Panc1 (cell line): Measurements from ENCODE around the gene FERMT3. TPM values are rescaled to one million over a fixed set of nuclear protein-coding genes. Genes with fewer than 3 reads are reported as not detected.

Experiments
- ATAC-seq: fragments of 200-7000 bp; cut with Tn5 transposase; 2 replicates; pipeline ENCODE4 v1.9.1; 2020; ENCODE audit warnings: mild to moderate bottlenecking, moderate library complexity
- BruUV-seq: library from RNA; stranded (reverse); fragments of 400-500 nt; replicated peaks from 2 replicates; lab custom pipeline; 2021; lab: Mats Ljungman, UMichigan
- CTCF ChIA-PET: fragments of 300-600 bp; sonication (Branson Sonifier 250); formaldehyde crosslinking; loops from one replicate; lab custom pipeline; 2022; ENCODE audit warnings: antibody characterized with exemption; lab: Charles Lee
- POLR2A ChIA-PET: fragments of 300-600 bp; sonication (Branson Sonifier 250); formaldehyde crosslinking; loops from one replicate; lab custom pipeline; 2022; ENCODE audit warnings: antibody characterized with exemption; lab: Charles Lee
- DNase-seq: peaks from one replicate; pipeline ENCODE4 v3.0.0-alpha.2; 2010; ENCODE audit warnings: low read depth, low spot score
- H3K27ac ChIP-seq: 2 replicates; pipeline ENCODE4 v1.5.1; 2011; ENCODE audit warnings: mild to moderate bottlenecking, low read length, inconsistent platforms
- H3K27me3 ChIP-seq: fragments of 200-500 bp; sonication (Bioruptor generic); 2 replicates; pipeline ENCODE4 v1.6.0; 2014; ENCODE audit warnings: low read length, inconsistent platforms; ENCODE audit not compliant: control insufficient read depth, insufficient read depth
- H3K36me3 ChIP-seq: fragments of 200-500 bp; sonication (Bioruptor generic); 2 replicates; pipeline ENCODE4 v1.5.1; 2014; ENCODE audit warnings: inconsistent platforms, mild to moderate bottlenecking, low read length, moderate library complexity; ENCODE audit not compliant: control insufficient read depth, insufficient read depth
- H3K4me1 ChIP-seq: 2 replicates; pipeline ENCODE4 v1.5.1; 2011; ENCODE audit warnings: inconsistent platforms, mild to moderate bottlenecking, low read length, moderate library complexity; ENCODE audit not compliant: control insufficient read depth, insufficient read depth
- H3K4me3 ChIP-seq, 2 experiments: 2 replicates each; pipeline ENCODE4 v1.5.1; 2011 to 2012; ENCODE audit warnings: low read depth in 2 of 2, low read length in 2 of 2, mild to moderate bottlenecking in 2 of 2, inconsistent platforms in 1 of 2, moderate library complexity in 1 of 2
- H3K9me3 ChIP-seq: fragments of 200-500 bp; sonication (Bioruptor generic); 2 replicates; pipeline ENCODE4 v1.5.1; 2014; ENCODE audit warnings: low read depth, mild to moderate bottlenecking, inconsistent platforms, low read length, moderate library complexity; ENCODE audit not compliant: control insufficient read depth, insufficient read depth
- CTCF ChIP-seq: fragments of 450-650 bp; IDR thresholded peaks from 2 replicates; pipeline ENCODE4 v1.5.1; 2017; ENCODE audit warnings: mild to moderate bottlenecking
- POLR2AphosphoS5 ChIP-seq: IDR thresholded peaks from 2 replicates; pipeline ENCODE4 v1.6.1; 2012; ENCODE audit warnings: mild to moderate bottlenecking, low read depth, low read length, moderate library complexity
- REST ChIP-seq, 2 experiments: IDR thresholded peaks; 2 replicates each; pipeline ENCODE4 v1.6.1; 2011 to 2012; ENCODE audit warnings: low read depth in 2 of 2, control low read depth in 1 of 2, low read length in 1 of 2, mild to moderate bottlenecking in 1 of 2, moderate library complexity in 1 of 2; ENCODE audit not compliant: insufficient read depth in 1 of 2
- SIN3A ChIP-seq: IDR thresholded peaks from 2 replicates; pipeline ENCODE4 v1.6.1; 2012; ENCODE audit warnings: low read depth, mild to moderate bottlenecking, low read length, moderate library complexity, borderline replicate concordance; ENCODE audit not compliant: insufficient read depth
- TCF7L2 ChIP-seq: IDR thresholded peaks from 2 replicates; pipeline ENCODE4 v1.6.1; 2011; ENCODE audit warnings: mild to moderate bottlenecking, low read depth, low read length, inconsistent platforms
- in situ Hi-C: cut with HindIII; loops from 2 replicates; pipeline ENCODE4 v1.10.0; 2016; ENCODE audit warnings: low sequenced_read_pairs, low pct_unique_long_range_greater_than_20kb
- intact Hi-C: fragments of 100-400 bp; cut with micrococcal nuclease; formaldehyde crosslinking; loops from one replicate; pipeline ENCODE4 v1.10.0; 2022; ENCODE audit not compliant: unreplicated experiment
- total RNA-seq: library from RNA; stranded (reverse); gene quantifications from one replicate; pipeline ENCODE4 v1.2.1, GENCODE V29; 2021; ENCODE audit not compliant: unreplicated experiment

FERMT3 gene
- total RNA-seq, 1 experiment from 2014 or later = 2.9 TPM

- no peaks in the 10 kb centered on the region for H3K27me3 ChIP-seq
- H3K4me3 ChIP-seq = no peak overlapping the region
- BruUV-seq = no TSS peak
- DNase-seq = no peak
- ChIA-PET CTCF (no interaction called here), POLR2A (no interaction called here)
- no peak for ATAC-seq
- no peak overlapping the region for H3K27ac ChIP-seq
- no peaks in the 10 kb centered on the region for H3K9me3 ChIP-seq
- intact Hi-C loops (no loop called here), in situ Hi-C loops (no loop called here)
- no peaks in the 10 kb centered on the region for H3K36me3 ChIP-seq
- peaks cover 3% of the 10 kb centered on the region; the same call in 1 of the 2 replicates for H3K4me1 ChIP-seq
- TF ChIP-seq REST (IDR thresholded peaks at IDR 0.05; ENCODE audit: insufficient read depth in 1 of 2, low read depth in 2 of 2, low read length in 1 of 2) = no peak
- no peak for TF ChIP-seq POLR2AphosphoS5
- TF ChIP-seq TCF7L2 = no peak
- no peak for TF ChIP-seq SIN3A
- TF ChIP-seq CTCF = no peak
Measured at GRCh38 chr11:64261556-64262080, 55.1 kb downstream of the FERMT3 start.

DNA sequence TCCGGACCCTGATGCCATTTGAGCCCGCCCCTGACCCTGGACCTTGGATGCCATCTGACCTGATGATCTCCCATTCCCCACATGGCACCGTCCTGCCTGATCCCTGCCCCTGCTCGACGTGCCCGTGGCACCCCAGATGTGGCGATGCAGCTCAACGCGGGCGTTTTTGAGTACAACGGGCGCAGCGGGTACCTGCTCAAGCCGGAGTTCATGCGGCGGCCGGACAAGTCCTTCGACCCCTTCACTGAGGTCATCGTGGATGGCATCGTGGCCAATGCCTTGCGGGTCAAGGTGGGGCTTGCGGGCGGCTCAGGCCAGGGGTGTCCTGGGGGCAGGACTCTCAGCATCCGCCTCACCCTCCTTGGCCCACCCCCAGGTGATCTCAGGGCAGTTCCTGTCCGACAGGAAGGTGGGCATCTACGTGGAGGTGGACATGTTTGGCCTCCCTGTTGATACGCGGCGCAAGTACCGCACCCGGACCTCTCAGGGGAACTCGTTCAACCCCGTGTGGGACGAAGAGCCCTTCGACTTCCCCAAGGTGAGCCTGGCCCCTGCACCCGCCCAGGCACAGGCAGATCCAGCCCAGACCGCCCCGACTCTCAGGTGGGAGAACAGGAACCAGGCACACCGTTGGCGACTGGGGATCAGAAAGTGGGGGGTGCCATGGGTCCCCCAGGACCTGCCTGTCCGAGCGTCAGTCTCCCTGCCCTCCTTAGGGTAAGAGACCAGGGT, 55.9 kb downstream of the FERMT3 start:
- no TSS peak for BruUV-seq
- Histone ChIP-seq H3K36me3 (no peaks in the 10 kb centered on the region), H3K27me3 (no peaks in the 10 kb centered on the region), H3K9me3 (no peaks in the 10 kb centered on the region), H3K4me1 (peaks cover 3% of the 10 kb centered on the region; the same call in 1 of the 2 replicates), H3K27ac (no peak overlapping the region), H3K4me3 (no peak overlapping the region)
- CTCF ChIA-PET = interaction anchor here (0.6 kb wide), 1 partner anchor 10 kb away, joined by 5 read pairs; no protein-coding TSS in a partner anchor
- POLR2A ChIA-PET = no interaction called here
- in situ Hi-C loops = no loop called here
- no peak for TF ChIP-seq TCF7L2
- intact Hi-C loops = no loop called here
- ATAC-seq (no peak), DNase-seq (no peak)
